ENCODE data around the gene PTOV1. TPM values are rescaled to one million over a fixed set of nuclear protein-coding genes. Genes with fewer than 3 reads are reported as not detected.

The PTOV1 gene
- total and polyA plus RNA-seq, 2 of the 8 experiments (the other 6 are each of a cell fraction or from before 2014, with no cell fraction given) = 147 to 251 TPM

DNA sequence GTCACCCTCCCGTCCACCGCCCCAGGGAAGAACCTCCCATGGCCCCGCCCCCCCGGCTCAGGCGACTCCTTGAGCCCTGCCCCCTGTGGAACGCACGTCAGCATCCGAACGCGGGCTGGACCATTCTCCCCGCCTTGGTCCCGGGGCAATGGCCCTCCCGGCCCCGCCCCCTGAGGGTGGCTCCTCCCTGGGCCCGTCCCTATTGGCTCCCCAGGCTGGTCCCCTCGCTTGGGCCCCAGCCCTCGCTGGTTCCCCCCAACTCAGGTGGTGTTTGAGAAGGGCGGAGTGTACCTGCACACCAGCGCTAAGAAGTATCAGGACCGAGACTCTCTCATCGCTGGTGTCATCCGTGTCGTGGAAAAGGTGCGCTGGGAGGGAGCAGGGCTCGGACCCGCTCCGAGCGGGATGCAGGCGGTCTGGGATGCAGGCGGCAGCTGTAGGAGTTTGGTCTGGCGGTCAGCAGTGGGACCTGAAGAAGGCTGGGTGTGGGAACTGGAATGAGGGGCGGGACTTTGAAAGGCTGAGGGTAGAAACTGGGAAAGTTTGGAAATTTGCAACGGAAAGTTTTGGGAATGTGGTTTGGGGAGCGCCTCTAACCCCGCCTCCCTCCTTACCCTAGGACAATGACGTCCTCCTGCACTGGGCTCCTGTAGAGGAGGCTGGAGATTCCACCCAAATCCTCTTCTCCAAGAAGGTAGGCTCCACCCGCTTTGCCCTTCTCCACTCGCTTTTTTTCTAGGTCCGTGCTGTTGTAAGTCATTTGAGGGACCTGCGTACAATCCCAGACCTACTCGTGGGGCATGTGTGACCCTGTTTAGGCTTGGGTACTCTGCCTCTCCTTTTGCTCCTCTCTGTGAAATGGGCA, 27.2 kb downstream of the PTOV1 start (continued):
- TF ChIP-seq USF2 (IDR thresholded peaks at IDR 0.05; ENCODE audit: low read length) (no peak), TCF12 (IDR thresholded peaks at IDR 0.05; ENCODE audit: low read depth, low read length) (no peak)
- TF ChIP-seq, protein P1, sequence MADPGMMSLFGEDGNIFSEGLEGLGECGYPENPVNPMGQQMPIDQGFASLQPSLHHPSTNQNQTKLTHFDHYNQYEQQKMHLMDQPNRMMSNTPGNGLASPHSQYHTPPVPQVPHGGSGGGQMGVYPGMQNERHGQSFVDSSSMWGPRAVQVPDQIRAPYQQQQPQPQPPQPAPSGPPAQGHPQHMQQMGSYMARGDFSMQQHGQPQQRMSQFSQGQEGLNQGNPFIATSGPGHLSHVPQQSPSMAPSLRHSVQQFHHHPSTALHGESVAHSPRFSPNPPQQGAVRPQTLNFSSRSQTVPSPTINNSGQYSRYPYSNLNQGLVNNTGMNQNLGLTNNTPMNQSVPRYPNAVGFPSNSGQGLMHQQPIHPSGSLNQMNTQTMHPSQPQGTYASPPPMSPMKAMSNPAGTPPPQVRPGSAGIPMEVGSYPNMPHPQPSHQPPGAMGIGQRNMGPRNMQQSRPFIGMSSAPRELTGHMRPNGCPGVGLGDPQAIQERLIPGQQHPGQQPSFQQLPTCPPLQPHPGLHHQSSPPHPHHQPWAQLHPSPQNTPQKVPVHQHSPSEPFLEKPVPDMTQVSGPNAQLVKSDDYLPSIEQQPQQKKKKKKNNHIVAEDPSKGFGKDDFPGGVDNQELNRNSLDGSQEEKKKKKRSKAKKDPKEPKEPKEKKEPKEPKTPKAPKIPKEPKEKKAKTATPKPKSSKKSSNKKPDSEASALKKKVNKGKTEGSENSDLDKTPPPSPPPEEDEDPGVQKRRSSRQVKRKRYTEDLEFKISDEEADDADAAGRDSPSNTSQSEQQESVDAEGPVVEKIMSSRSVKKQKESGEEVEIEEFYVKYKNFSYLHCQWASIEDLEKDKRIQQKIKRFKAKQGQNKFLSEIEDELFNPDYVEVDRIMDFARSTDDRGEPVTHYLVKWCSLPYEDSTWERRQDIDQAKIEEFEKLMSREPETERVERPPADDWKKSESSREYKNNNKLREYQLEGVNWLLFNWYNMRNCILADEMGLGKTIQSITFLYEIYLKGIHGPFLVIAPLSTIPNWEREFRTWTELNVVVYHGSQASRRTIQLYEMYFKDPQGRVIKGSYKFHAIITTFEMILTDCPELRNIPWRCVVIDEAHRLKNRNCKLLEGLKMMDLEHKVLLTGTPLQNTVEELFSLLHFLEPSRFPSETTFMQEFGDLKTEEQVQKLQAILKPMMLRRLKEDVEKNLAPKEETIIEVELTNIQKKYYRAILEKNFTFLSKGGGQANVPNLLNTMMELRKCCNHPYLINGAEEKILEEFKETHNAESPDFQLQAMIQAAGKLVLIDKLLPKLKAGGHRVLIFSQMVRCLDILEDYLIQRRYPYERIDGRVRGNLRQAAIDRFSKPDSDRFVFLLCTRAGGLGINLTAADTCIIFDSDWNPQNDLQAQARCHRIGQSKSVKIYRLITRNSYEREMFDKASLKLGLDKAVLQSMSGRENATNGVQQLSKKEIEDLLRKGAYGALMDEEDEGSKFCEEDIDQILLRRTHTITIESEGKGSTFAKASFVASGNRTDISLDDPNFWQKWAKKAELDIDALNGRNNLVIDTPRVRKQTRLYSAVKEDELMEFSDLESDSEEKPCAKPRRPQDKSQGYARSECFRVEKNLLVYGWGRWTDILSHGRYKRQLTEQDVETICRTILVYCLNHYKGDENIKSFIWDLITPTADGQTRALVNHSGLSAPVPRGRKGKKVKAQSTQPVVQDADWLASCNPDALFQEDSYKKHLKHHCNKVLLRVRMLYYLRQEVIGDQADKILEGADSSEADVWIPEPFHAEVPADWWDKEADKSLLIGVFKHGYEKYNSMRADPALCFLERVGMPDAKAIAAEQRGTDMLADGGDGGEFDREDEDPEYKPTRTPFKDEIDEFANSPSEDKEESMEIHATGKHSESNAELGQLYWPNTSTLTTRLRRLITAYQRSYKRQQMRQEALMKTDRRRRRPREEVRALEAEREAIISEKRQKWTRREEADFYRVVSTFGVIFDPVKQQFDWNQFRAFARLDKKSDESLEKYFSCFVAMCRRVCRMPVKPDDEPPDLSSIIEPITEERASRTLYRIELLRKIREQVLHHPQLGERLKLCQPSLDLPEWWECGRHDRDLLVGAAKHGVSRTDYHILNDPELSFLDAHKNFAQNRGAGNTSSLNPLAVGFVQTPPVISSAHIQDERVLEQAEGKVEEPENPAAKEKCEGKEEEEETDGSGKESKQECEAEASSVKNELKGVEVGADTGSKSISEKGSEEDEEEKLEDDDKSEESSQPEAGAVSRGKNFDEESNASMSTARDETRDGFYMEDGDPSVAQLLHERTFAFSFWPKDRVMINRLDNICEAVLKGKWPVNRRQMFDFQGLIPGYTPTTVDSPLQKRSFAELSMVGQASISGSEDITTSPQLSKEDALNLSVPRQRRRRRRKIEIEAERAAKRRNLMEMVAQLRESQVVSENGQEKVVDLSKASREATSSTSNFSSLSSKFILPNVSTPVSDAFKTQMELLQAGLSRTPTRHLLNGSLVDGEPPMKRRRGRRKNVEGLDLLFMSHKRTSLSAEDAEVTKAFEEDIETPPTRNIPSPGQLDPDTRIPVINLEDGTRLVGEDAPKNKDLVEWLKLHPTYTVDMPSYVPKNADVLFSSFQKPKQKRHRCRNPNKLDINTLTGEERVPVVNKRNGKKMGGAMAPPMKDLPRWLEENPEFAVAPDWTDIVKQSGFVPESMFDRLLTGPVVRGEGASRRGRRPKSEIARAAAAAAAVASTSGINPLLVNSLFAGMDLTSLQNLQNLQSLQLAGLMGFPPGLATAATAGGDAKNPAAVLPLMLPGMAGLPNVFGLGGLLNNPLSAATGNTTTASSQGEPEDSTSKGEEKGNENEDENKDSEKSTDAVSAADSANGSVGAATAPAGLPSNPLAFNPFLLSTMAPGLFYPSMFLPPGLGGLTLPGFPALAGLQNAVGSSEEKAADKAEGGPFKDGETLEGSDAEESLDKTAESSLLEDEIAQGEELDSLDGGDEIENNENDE (IDR thresholded peaks at IDR 0.05; ENCODE audit: insufficient replicate concordance, low read length) = no peak

Measured in H1 (cell line).